Stomach (tissue), 9 donors: Measurements from ENCODE around the gene TBCE. TPM values are rescaled to one million over a fixed set of nuclear protein-coding genes. Genes with fewer than 3 reads are reported as not detected.

Experiments used
- DNase-seq, 2 donors: peaks; one replicate each; pipeline versions ENCODE4 v3.0.0 to v3.0.0-alpha.2; 2013 to 2019
- H3K27ac ChIP-seq, 5 donors: fragments of 200-600 bp in 4 of 5; sonication (generic) in 4 of 5; one replicate each; pipeline ENCODE4 v1.5.1; 2013 to 2019; ENCODE audit warnings: mild to moderate bottlenecking in 1 of 5, moderate library complexity in 1 of 5
- H3K27me3 ChIP-seq, 3 donors: fragments of 200-600 bp; sonication (generic); one replicate each; pipeline ENCODE4 v1.5.1; 2017 to 2019; ENCODE audit warnings: mixed run types in 1 of 3
- H3K36me3 ChIP-seq, 4 donors: fragments of 200-600 bp; sonication (generic); 1 replicate in 3 of 4; 2 replicates in 1 of 4; pipeline ENCODE4 v1.5.1; 2016 to 2019
- H3K4me1 ChIP-seq, 4 donors: fragments of 200-600 bp; sonication (generic); one replicate each; pipeline ENCODE4 v1.5.1; 2016 to 2019
- H3K4me3 ChIP-seq, 4 donors: fragments of 200-600 bp; sonication (generic) in 3 of 4; one replicate each; pipeline ENCODE4 v1.5.1; 2016 to 2019; ENCODE audit warnings: mild to moderate bottlenecking in 1 of 4
- H3K9me3 ChIP-seq, 4 donors: fragments of 200-600 bp; sonication (generic); one replicate each; pipeline ENCODE4 v1.5.1; 2016 to 2019
- CTCF ChIP-seq, 7 experiments: fragments of 450-650 bp in 4 of 7; fragments of 200-600 bp in 3 of 7; sonication (generic) in 3 of 7; IDR thresholded peaks; one replicate each; pipeline ENCODE4 v1.5.1; 2016 to 2019; ENCODE audit warnings: antibody characterized with exemption in 7 of 7, control low read depth in 2 of 7, mild to moderate bottlenecking in 1 of 7
- EP300 ChIP-seq: sonication (generic); formaldehyde crosslinking; IDR thresholded peaks from one replicate; pipeline ENCODE4 v1.6.1; 2017; ENCODE audit warnings: antibody characterized with exemption
- POLR2A ChIP-seq, 4 donors: fragments of 450-650 bp; IDR thresholded peaks; one replicate each; pipeline ENCODE4 v1.6.1; 2016; ENCODE audit warnings: antibody characterized with exemption in 4 of 4, control low read depth in 2 of 4, mild to moderate bottlenecking in 1 of 4, moderate library complexity in 1 of 4
- POLR2AphosphoS5 ChIP-seq, 3 donors: sonication (generic); formaldehyde crosslinking; IDR thresholded peaks; one replicate each; pipeline ENCODE4 v1.6.1; 2016; ENCODE audit warnings: antibody characterized with exemption in 3 of 3
- WGBS, 5 donors: extraction: QIAGEN DNeasy Blood & Tissue Kit in 3 of 5; methylation state at CpG; one replicate each; pipeline versions ENCODE4 v1.1.5 to v1.1.7; 2013 to 2018; 5-methylcytosine and 5-hydroxymethylcytosine counted together
- intact Hi-C: fragments of 100-400 bp; cut with DNase I; formaldehyde crosslinking; loops from one replicate; pipeline ENCODE4 v1.15.1; 2023; ENCODE audit warnings: low total_unique reads
- polyA plus RNA-seq, 3 donors: library from polyadenylated mRNA; stranded (reverse); fragments of 200-250 nt; gene quantifications; one replicate each; pipeline ENCODE4 v1.2.3, GENCODE V29; 2013
- total RNA-seq, 5 donors: library from RNA; depleted of rRNA; stranded (reverse); fragments of >200 nt; gene quantifications; one replicate each; pipeline versions ENCODE4 v1.1.0 to v1.2.3, GENCODE V29; 2014 to 2016
- donor health status: healthy with polysubstance abuse.
- donor health status: Bipolar disorder and iron deficiency.
- donor health status: healthy.

Gene TBCE
- total and polyA plus RNA-seq, 8 donors = 7.1 to 43.7 (median 23.8) TPM

DNA sequence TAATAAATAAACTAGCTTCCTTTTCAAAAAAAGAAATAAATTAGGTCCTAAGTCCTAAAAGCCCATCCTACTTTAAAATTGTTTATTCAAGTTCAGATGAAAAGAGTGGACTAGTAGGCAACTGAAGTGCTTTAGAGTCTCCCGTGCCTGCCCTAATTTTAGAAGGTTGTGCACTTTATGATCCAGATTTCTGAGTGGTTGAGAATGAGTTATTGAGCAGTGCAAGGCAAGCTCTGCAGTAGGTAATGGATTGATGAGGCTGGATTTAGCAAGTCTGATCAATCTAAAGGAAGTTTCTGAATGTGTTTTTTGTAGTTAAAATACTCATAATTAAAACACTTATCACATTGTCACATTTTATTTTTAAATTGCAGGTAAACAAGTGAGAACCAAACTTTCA lies 25.9 kb upstream of the TBCE start:
- Histone ChIP-seq H3K4me3 (no peak overlapping the region), H3K27ac (no peak overlapping the region), H3K4me1 (peaks cover 0 to 17% (median 6%) of the 10 kb centered on the region in 4 donors), H3K9me3 (no peaks in the 10 kb centered on the region), H3K27me3 (no peaks in the 10 kb centered on the region), H3K36me3 (peaks cover 0 to 74% (median 63%) of the 10 kb centered on the region in 4 donors)
- TF ChIP-seq POLR2A (IDR thresholded peaks at IDR 0.05) = no peak
- no peak for TF ChIP-seq EP300
- no peak for TF ChIP-seq POLR2AphosphoS5 (IDR thresholded peaks at IDR 0.05)
- no peak for TF ChIP-seq CTCF (IDR thresholded peaks at IDR 0.05)
- 55 to 74% (median 68%) methylated on average over 1 of the region's 1 CpG for WGBS, 5 donors
- DNase-seq = no peak
- intact Hi-C loops = no loop called here

DNA sequence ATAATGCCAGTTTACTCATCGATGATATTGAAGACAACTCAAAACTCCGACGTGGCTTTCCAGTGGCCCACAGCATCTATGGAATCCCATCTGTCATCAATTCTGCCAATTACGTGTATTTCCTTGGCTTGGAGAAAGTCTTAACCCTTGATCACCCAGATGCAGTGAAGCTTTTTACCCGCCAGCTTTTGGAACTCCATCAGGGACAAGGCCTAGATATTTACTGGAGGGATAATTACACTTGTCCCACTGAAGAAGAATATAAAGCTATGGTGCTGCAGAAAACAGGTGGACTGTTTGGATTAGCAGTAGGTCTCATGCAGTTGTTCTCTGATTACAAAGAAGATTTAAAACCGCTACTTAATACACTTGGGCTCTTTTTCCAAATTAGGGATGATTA lies 25.2 kb upstream of the TBCE start:
- intact Hi-C loops = no loop called here
- TF ChIP-seq EP300 (no peak), POLR2AphosphoS5 (IDR thresholded peaks at IDR 0.05) (no peak), POLR2A (IDR thresholded peaks at IDR 0.05) (no peak), CTCF (IDR thresholded peaks at IDR 0.05) (no peak)
- H3K36me3 ChIP-seq = peaks cover 0 to 73% (median 61%) of the 10 kb centered on the region in 4 donors
- H3K4me3 ChIP-seq = no peak overlapping the region
- peaks cover 0 to 10% (median 3%) of the 10 kb centered on the region in 4 donors for H3K4me1 ChIP-seq
- no peaks in the 10 kb centered on the region for H3K9me3 ChIP-seq
- no peak overlapping the region for H3K27ac ChIP-seq
- no peak for DNase-seq
- H3K27me3 ChIP-seq = no peaks in the 10 kb centered on the region
- 62 to 75% (median 70%) methylated on average over 6 of the region's 6 CpGs for WGBS, 5 donors

GRCh38 chr1:235342471-235342870 lies 24.8 kb upstream of the TBCE start:
- no peak for TF ChIP-seq POLR2AphosphoS5 (IDR thresholded peaks at IDR 0.05)
- TF ChIP-seq POLR2A (IDR thresholded peaks at IDR 0.05) = no peak
- TF ChIP-seq EP300 = no peak
- no peak for TF ChIP-seq CTCF (IDR thresholded peaks at IDR 0.05)
- no peaks in the 10 kb centered on the region for H3K27me3 ChIP-seq
- DNase-seq = no peak
- no peak overlapping the region for H3K4me3 ChIP-seq
- intact Hi-C loops = no loop called here
- no peaks in the 10 kb centered on the region for H3K9me3 ChIP-seq
- H3K27ac ChIP-seq = no peak overlapping the region
- peaks cover 0 to 5% (median 1%) of the 10 kb centered on the region in 4 donors for H3K4me1 ChIP-seq
- peaks cover 0 to 70% (median 60%) of the 10 kb centered on the region in 4 donors for H3K36me3 ChIP-seq
- 79 to 85% (median 84%) methylated on average over 3 of the region's 3 CpGs for WGBS, 5 donors

DNA sequence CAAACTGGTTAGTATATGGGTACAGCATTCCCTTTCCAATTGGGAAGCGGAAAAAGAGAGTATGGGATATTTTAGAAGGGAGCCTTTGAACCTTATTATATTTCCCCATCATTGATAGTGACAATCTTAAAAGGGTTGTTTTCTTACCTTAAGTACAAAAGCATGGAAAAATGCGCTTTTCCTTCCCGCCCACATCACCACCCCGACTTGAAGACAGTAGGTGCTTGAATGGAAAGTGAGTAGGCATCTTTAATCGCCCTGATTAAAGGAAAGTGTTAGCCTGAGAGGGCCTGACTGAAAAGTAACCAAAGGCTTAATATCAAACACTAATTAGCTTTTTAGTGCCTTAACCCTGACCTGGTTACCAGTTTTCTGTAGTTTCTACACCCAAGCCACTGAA lies 23.5 kb upstream of the TBCE start:
- DNase-seq = no peak
- WGBS, 5 donors = 87 to 95% (median 92%) methylated on average over 5 of the region's 5 CpGs

More for the DNA sequence above, 23.5 kb upstream of the TBCE start:
- H3K9me3 ChIP-seq = no peaks in the 10 kb centered on the region
- intact Hi-C loops = no loop called here
- H3K27me3 ChIP-seq = no peaks in the 10 kb centered on the region
- peaks cover 0 to 58% (median 48%) of the 10 kb centered on the region in 4 donors for H3K36me3 ChIP-seq
- no peak overlapping the region for H3K4me3 ChIP-seq
- no peaks in the 10 kb centered on the region for H3K4me1 ChIP-seq
- TF ChIP-seq CTCF (IDR thresholded peaks at IDR 0.05) = no peak
- no peak for TF ChIP-seq EP300
- no peak for TF ChIP-seq POLR2A (IDR thresholded peaks at IDR 0.05)
- no peak for TF ChIP-seq POLR2AphosphoS5 (IDR thresholded peaks at IDR 0.05)
- H3K27ac ChIP-seq = no peak overlapping the region
